Measurements from ENCODE around the gene HDAC9. TPM values are rescaled to one million over a fixed set of nuclear protein-coding genes. Genes with fewer than 3 reads are reported as not detected.

Gene HDAC9
- total and polyA plus RNA-seq, 4 donors, result 2.2 to 41.0 (median 4.1) TPM

GRCh38 chr7:18828994-18829857 is 333.7 kb downstream of the HDAC9 start:
- no peak for TF ChIP-seq CTCF (IDR thresholded peaks at IDR 0.05; ENCODE audit: control extremely low read depth, extremely low read depth)
- DNase-seq, result no peak
- H3K9me3 ChIP-seq (ENCODE audit: control insufficient read depth in 4 of 4, insufficient read depth in 3 of 4, low read length in 3 of 4), result no peaks in the 10 kb centered on the region
- H3K27me3 ChIP-seq (ENCODE audit: control insufficient read depth in 3 of 3, insufficient read depth in 3 of 3, low read length in 2 of 3), result no peaks in the 10 kb centered on the region
- H3K9ac ChIP-seq (ENCODE audit: insufficient read depth in 1 of 2, low read length in 2 of 2), result no peak overlapping the region
- H3K4me3 ChIP-seq, result no peak overlapping the region
- ATAC-seq (ENCODE audit: insufficient read depth, low FRiP score), result no peak
- no peaks in the 10 kb centered on the region for H3K36me3 ChIP-seq (ENCODE audit: control insufficient read depth in 4 of 4, insufficient read depth in 4 of 4, low read length in 4 of 4)
- no peak overlapping the region for H3K27ac ChIP-seq (ENCODE audit: low read depth in 1 of 2, low read length in 1 of 2)
- WGBS, 2 donors, result 86 to 90% methylated on average over 11 of the region's 11 CpGs
- H3K4me1 ChIP-seq (ENCODE audit: control insufficient read depth in 5 of 5, insufficient read depth in 5 of 5, low read length in 5 of 5), result peaks cover 0 to 1% (median 0%) of the 10 kb centered on the region in 5 donors

GRCh38 chr7:18829858-18830285 is 334.3 kb downstream of the HDAC9 start:
- Histone ChIP-seq H3K9ac (ENCODE audit: insufficient read depth in 1 of 2, low read length in 2 of 2) (no peak overlapping the region), H3K4me3 (no peak overlapping the region), H3K27me3 (ENCODE audit: control insufficient read depth in 3 of 3, insufficient read depth in 3 of 3, low read length in 2 of 3) (no peaks in the 10 kb centered on the region), H3K36me3 (ENCODE audit: control insufficient read depth in 4 of 4, insufficient read depth in 4 of 4, low read length in 4 of 4) (no peaks in the 10 kb centered on the region), H3K4me1 (ENCODE audit: control insufficient read depth in 5 of 5, insufficient read depth in 5 of 5, low read length in 5 of 5) (peaks cover 0 to 8% (median 0%) of the 10 kb centered on the region in 5 donors), H3K27ac (ENCODE audit: low read depth in 1 of 2, low read length in 1 of 2) (no peak overlapping the region), H3K9me3 (ENCODE audit: control insufficient read depth in 4 of 4, insufficient read depth in 3 of 4, low read length in 3 of 4) (no peaks in the 10 kb centered on the region)
- ATAC-seq (ENCODE audit: insufficient read depth, low FRiP score), result no peak
- TF ChIP-seq CTCF (IDR thresholded peaks at IDR 0.05; ENCODE audit: control extremely low read depth, extremely low read depth), result no peak
- peak in 2 of 3 donors; percentile 37 to 61 for DNase-seq
- 53 to 55% methylated on average over 3 of the region's 3 CpGs for WGBS, 2 donors

GRCh38 chr7:18831419-18831818 is 335.9 kb downstream of the HDAC9 start:
- ATAC-seq (ENCODE audit: insufficient read depth, low FRiP score) (no peak), DNase-seq (peak in 1 of 3 donors; percentile 8)
- no peaks in the 10 kb centered on the region for H3K9me3 ChIP-seq (ENCODE audit: control insufficient read depth in 4 of 4, insufficient read depth in 3 of 4, low read length in 3 of 4)
- H3K27ac ChIP-seq (ENCODE audit: low read depth in 1 of 2, low read length in 1 of 2), result no peak overlapping the region
- no peak overlapping the region for H3K4me3 ChIP-seq
- 46 to 54% methylated on average over 4 of the region's 4 CpGs for WGBS, 2 donors
- TF ChIP-seq CTCF (IDR thresholded peaks at IDR 0.05; ENCODE audit: control extremely low read depth, extremely low read depth), result no peak
- H3K36me3 ChIP-seq (ENCODE audit: control insufficient read depth in 4 of 4, insufficient read depth in 4 of 4, low read length in 4 of 4), result peaks cover 0 to 6% (median 0%) of the 10 kb centered on the region in 4 donors
- H3K4me1 ChIP-seq (ENCODE audit: control insufficient read depth in 5 of 5, insufficient read depth in 5 of 5, low read length in 5 of 5), result peaks cover 0 to 9% (median 0%) of the 10 kb centered on the region in 5 donors
- H3K27me3 ChIP-seq (ENCODE audit: control insufficient read depth in 3 of 3, insufficient read depth in 3 of 3, low read length in 2 of 3), result no peaks in the 10 kb centered on the region
- H3K9ac ChIP-seq (ENCODE audit: insufficient read depth in 1 of 2, low read length in 2 of 2), result no peak overlapping the region
